ENCODE results near the gene FARP1.

DNA sequence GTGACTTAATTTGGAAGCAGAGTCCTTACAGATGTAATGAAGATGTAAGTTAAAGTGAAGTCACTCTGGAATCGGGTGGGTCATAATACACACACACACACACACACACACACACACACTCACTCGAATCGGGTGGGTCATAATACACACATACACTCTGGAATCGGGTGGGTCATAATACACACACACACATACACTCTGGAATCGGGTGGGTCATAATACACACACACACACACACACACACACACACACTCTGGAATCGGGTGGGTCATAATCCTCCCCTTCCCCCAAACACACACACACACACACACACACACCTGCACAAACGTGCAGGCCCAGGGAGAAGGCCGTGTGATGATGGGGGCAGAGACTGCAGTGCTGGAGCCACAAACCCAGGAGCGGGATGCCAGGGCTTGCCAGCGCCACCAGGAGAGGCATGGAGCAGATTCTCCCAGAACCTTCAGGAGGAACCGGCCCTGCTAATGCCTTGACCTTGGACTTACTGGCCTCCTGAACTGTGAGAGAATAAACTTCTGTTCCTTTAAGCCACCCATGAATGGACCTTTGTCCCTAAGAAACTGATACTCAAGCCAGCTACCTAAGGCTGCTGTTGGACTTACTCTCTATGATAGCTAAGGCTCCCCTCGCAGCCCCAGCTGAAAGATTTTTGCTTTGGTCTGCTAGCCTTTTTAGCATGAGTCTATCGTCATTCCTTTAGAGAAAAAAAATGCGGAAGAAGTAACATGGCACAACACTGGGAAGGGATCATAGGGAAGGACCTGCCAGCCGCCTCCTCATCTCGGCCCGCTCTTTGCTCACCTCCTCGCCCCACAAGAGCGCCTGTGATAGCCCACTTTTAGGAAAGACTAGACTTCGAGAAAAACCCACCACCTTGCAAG lies 170.4 kb downstream of the FARP1 start:
- TF ChIP-seq CTCF (conservative IDR thresholded peaks at IDR 0.05; ENCODE audit: low read length) (no peak), EZH2phosphoT487 (IDR thresholded peaks at IDR 0.05; ENCODE audit: borderline replicate concordance, low read depth, low read length) (no peak)
